Subcutaneous abdominal adipose tissue (tissue), 5 donors: ENCODE results near the gene PITX1.

ENCODE experiments used
- H3K27ac ChIP-seq: one replicate; pipeline ENCODE4 v1.7.0; 2013; ENCODE audit warnings: low read depth, mild to moderate bottlenecking, inconsistent platforms, low read length, moderate library complexity
- H3K27me3 ChIP-seq, 5 donors: one replicate each; pipeline ENCODE4 v1.7.0; 2013; ENCODE audit warnings: low read length in 5 of 5, inconsistent platforms in 1 of 5; ENCODE audit not compliant: control insufficient read depth in 5 of 5, insufficient read depth in 4 of 5
- H3K36me3 ChIP-seq, 5 donors: one replicate each; pipeline ENCODE4 v1.7.0; 2013; ENCODE audit warnings: low read length in 5 of 5; ENCODE audit not compliant: control insufficient read depth in 5 of 5, insufficient read depth in 5 of 5
- H3K4me1 ChIP-seq, 5 donors: one replicate each; pipeline ENCODE4 v1.7.0; 2013; ENCODE audit warnings: low read length in 5 of 5, mild to moderate bottlenecking in 3 of 5, moderate library complexity in 1 of 5; ENCODE audit not compliant: control insufficient read depth in 5 of 5, insufficient read depth in 5 of 5
- H3K4me3 ChIP-seq, 5 donors: one replicate each; pipeline ENCODE4 v1.7.0; 2013; ENCODE audit warnings: low read length in 5 of 5, low read depth in 1 of 5
- H3K9ac ChIP-seq, 5 donors: one replicate each; pipeline ENCODE4 v1.7.0; 2013; ENCODE audit warnings: low read length in 5 of 5, mild to moderate bottlenecking in 4 of 5, moderate library complexity in 3 of 5
- H3K9me3 ChIP-seq, 5 donors: one replicate each; pipeline ENCODE4 v1.7.0; 2013; ENCODE audit warnings: low read length in 5 of 5; ENCODE audit not compliant: control insufficient read depth in 5 of 5
- donor health status: healthy.
- donor health status: healthy.
- donor health status: healthy.
- donor health status: healthy.
- donor health status: healthy.

PITX1 gene

DNA sequence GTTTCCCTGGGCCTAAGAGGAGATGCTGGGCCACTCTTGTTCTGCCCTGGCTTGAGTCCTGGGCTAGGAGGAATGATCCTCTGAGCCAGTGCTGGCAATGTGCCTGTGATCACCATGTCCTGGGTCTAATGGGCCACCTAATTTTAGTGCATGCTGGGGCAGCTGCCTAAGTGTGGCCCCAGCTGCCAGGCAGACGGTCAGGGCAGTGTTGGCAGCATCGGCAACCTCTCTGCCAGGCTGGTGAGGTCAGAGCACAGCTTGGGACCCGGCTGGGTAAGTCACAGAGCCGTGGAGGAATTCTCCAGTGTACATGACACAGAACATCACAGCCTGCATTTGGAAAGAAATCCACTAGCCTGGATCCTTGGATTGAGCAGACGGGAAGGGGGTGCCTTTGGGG, 21.4 kb upstream of the PITX1 start:
- no peaks in the 10 kb centered on the region for H3K9me3 ChIP-seq
- H3K36me3 ChIP-seq = no peaks in the 10 kb centered on the region
- H3K4me1 ChIP-seq = no peaks in the 10 kb centered on the region
- no peak overlapping the region for H3K4me3 ChIP-seq
- peaks cover 10 to 42% (median 33%) of the 10 kb centered on the region in 5 donors for H3K27me3 ChIP-seq
- H3K9ac ChIP-seq = no peak overlapping the region
- H3K27ac ChIP-seq = no peak overlapping the region

DNA sequence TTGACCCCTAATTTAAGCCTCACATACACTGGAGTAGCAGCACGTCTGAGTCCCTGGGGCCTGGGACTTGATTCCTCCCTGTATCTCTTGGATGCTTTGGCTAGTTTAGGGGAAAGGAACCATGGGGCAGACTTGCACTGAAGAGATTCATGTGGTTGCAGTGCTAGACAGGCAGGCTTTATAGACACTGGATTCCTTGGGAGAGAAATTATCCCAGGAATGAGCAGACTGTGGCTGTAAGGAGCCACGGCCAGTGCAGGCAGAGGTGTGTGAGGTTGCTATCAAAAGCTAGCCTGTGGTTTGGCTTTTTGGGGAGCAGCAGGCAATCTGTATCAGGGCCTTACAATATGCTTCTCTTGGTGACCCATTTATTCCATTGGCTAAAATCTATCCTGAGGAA, 20.5 kb upstream of the PITX1 start:
- Histone ChIP-seq H3K36me3 (no peaks in the 10 kb centered on the region), H3K27ac (no peak overlapping the region), H3K4me3 (no peak overlapping the region), H3K4me1 (no peaks in the 10 kb centered on the region), H3K9me3 (no peaks in the 10 kb centered on the region), H3K9ac (no peak overlapping the region), H3K27me3 (peaks cover 16 to 46% (median 38%) of the 10 kb centered on the region in 5 donors)

DNA sequence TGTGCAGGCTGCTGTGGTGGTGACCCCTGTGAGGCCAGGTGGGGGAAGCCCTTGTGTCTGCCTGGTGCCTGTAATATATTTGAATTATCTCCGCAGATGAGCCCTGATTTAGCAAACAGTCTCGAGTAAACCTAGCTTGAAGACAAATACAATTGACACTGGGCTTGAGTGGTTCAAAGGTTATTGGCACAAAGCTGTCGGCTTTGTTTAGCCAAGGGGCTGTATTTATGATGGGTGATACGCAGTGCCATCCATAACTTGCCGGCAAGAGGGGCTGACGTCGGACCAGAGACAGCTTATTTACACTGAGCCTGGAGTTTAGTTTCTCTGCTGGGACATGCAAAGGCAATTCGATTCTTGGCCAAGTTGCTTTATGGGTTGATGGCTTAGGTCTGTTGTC, 20.0 kb upstream of the PITX1 start:
- no peak overlapping the region for H3K4me3 ChIP-seq
- no peaks in the 10 kb centered on the region for H3K36me3 ChIP-seq
- no peak overlapping the region for H3K9ac ChIP-seq
- H3K27ac ChIP-seq = no peak overlapping the region
- no peaks in the 10 kb centered on the region for H3K9me3 ChIP-seq
- H3K27me3 ChIP-seq = peaks cover 17 to 46% (median 38%) of the 10 kb centered on the region in 5 donors
- no peaks in the 10 kb centered on the region for H3K4me1 ChIP-seq

DNA sequence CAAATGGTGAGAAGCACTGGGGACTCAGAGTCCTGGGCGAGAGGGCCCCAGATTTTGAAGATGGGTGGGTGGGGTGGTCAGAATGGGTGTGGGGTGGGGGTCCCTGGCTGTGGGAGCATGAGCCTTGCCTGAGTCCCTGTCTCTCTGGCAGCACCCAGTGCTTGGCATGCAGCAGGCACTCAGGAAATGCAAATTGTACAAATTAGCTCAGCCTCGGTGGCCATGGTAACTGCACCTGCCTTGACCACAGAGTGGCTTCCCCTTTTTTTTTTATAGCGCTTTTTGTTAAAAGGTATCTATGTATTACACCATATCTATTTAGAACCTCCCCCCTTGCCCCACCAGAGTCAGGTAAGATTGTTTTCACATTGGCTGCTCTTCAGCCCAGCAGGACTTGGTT, 19.2 kb upstream of the PITX1 start:
- Histone ChIP-seq H3K4me3 (no peak overlapping the region), H3K27me3 (peaks cover 17 to 48% (median 39%) of the 10 kb centered on the region in 5 donors), H3K9ac (no peak overlapping the region), H3K9me3 (no peaks in the 10 kb centered on the region), H3K27ac (no peak overlapping the region), H3K4me1 (no peaks in the 10 kb centered on the region), H3K36me3 (no peaks in the 10 kb centered on the region)

DNA sequence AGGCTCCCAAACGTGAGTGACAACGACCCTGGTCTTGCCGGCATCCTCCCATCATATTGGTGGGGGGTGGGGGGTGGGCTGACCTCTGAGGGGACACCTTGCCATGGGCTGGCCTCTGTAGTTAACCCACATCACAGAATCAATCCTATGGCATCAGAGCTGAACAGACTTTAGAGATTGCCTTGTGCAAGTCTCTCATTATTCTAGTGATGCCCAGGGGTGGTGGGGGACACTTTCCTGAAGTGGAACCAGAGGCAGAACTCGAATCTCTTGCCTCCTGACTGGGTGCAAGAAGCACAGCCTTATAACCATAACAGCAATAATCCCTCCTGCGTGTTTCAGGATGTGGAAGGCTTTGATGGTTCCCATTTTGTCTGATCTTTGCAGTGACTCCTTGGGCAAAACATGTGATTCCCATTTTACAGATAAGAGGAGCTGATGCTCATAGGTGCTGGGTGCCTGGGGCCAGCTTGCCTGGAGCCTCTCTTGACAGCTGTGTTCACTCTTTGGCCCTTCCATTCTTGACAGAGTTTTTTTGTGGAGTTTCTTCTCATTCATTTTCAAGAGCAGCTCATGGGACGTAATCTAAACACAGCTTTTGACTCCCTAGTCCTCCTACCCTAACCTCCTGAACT, 18.6 kb upstream of the PITX1 start:
- Histone ChIP-seq H3K9me3 (no peaks in the 10 kb centered on the region), H3K27me3 (peaks cover 20 to 52% (median 45%) of the 10 kb centered on the region in 5 donors), H3K9ac (no peak overlapping the region), H3K4me1 (no peaks in the 10 kb centered on the region), H3K4me3 (no peak overlapping the region), H3K27ac (no peak overlapping the region), H3K36me3 (no peaks in the 10 kb centered on the region)

DNA sequence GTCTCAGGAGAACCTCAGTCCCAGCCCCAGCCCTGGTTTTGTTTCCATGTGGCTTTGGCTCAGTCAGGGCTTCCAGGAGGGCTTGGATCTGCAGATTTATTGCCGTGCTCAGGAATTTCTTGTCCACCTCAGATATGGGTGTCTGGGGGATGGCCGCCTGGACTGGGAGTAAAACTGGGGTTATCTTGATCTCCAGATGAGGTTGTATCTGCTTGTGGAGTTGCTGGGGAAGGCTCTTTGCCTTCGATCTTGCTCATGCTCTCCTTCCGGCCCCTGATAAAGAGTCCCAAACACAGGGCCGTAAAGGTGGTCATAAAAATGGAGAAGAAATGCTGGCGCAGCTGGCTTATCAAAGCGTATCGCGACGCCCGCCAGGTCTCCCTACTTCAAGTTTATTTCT, 17.8 kb upstream of the PITX1 start:
- no peaks in the 10 kb centered on the region for H3K9me3 ChIP-seq
- H3K4me3 ChIP-seq = no peak overlapping the region
- peaks cover 20 to 55% (median 52%) of the 10 kb centered on the region in 5 donors for H3K27me3 ChIP-seq
- H3K4me1 ChIP-seq = peaks cover 0 to 3% (median 0%) of the 10 kb centered on the region in 5 donors
- H3K9ac ChIP-seq = no peak overlapping the region
- H3K27ac ChIP-seq = no peak overlapping the region
- H3K36me3 ChIP-seq = no peaks in the 10 kb centered on the region

DNA sequence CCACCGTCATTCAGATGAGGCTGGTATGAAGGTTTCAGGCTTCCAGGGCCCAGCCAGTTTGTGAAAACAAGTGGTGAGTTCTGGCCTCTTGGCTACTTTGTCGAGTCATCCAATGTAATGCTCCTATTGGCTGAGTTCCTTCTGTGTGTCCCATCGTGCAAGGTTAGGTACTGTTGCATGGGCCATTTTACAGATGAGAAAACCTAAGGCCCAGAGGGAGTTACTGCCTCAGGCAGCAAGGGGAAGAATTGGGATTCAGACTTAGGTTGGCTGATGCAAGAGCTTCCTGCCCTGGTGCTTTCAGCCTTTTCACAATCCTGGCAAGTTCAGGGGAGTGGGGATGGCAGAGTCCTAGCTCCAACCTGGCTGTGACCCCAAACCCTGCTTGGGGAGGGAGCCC, 17.4 kb upstream of the PITX1 start:
- H3K4me1 ChIP-seq = peaks cover 0 to 3% (median 0%) of the 10 kb centered on the region in 5 donors
- H3K9ac ChIP-seq = no peak overlapping the region
- no peaks in the 10 kb centered on the region for H3K9me3 ChIP-seq
- no peaks in the 10 kb centered on the region for H3K36me3 ChIP-seq
- no peak overlapping the region for H3K4me3 ChIP-seq
- H3K27me3 ChIP-seq = peaks cover 20 to 57% (median 53%) of the 10 kb centered on the region in 5 donors
- no peak overlapping the region for H3K27ac ChIP-seq

DNA sequence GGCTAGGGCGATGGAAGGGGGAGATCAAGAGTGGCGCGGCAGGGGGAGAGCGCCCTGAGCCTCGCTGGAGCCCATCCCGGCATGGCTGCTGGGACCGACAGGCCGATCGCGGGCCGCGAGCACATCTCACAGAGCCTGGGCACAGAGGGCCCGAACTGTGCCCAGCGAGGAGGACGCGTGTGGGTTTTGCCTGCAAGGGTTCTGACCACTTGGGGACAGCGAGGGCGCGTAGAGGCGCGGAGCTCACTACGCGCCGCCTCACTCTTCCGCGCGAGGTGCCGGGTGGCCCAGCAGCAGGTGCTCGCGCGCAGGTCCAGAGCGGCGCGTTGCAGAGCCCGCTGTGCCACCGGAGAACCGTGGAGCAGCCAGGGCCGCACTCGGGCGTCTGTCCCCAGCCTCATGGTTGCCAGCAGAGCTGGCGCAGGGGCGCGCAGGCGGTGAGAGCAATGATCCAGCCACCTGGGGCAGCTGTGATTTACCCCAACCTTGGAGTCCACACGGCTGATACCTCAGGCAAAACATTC, 16.3 kb upstream of the PITX1 start:
- H3K27me3 ChIP-seq = peaks cover 20 to 67% (median 57%) of the 10 kb centered on the region in 5 donors
- no peaks in the 10 kb centered on the region for H3K9me3 ChIP-seq

DNA sequence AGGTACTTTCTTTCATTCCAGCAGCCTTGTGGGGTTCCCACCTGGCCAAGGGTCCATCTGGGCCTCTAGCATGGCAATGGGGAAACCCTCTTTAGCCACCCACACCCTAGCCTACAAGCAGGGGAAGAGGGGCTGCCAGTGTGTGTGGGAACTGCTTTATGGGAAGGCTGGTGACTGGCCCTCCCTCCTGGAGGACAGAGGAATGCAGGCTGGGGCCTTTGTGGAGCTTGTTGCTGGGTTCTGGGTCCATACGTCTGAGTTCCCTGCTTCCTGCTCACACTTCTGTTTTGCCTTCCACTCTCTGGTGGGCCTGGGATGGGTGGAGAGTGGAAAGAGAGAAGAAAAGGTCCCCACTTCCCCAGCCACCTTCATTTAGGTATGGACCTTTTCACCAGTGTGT, 14.9 kb upstream of the PITX1 start:
- peaks cover 0 to 3% (median 0%) of the 10 kb centered on the region in 5 donors for H3K4me1 ChIP-seq
- H3K9ac ChIP-seq = no peak overlapping the region
- H3K27me3 ChIP-seq = peaks cover 20 to 75% (median 70%) of the 10 kb centered on the region in 5 donors

More for the DNA sequence above, 16.3 kb upstream of the PITX1 start:
- no peak overlapping the region for H3K27ac ChIP-seq
- H3K4me3 ChIP-seq = no peak overlapping the region
- no peak overlapping the region for H3K9ac ChIP-seq
- H3K4me1 ChIP-seq = peaks cover 0 to 3% (median 0%) of the 10 kb centered on the region in 5 donors
- H3K36me3 ChIP-seq = no peaks in the 10 kb centered on the region

DNA sequence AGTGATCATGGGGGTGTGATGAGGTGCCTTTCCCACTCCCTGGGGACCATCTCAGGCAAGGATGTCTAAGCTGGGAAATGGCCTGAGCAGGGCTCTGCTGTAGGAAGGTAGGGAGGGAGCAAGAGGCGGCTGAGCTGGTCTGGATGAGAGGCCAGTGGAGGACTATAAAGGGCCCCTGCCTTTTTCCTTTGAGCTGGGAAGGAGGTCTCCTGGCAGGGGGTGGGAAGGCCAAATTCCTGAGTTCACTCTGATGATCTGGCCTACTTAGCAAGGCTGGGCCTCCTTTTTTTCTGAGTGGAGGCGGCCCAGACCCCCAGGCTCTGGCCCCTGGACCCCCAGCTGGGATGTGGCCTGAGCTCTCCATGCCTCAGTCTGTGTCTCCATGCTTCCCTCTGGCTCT, 14.3 kb upstream of the PITX1 start:
- no peaks in the 10 kb centered on the region for H3K9me3 ChIP-seq
- H3K27me3 ChIP-seq = peaks cover 20 to 75% (median 72%) of the 10 kb centered on the region in 5 donors
- no peak overlapping the region for H3K9ac ChIP-seq
- peaks cover 0 to 3% (median 0%) of the 10 kb centered on the region in 5 donors for H3K4me1 ChIP-seq
- H3K36me3 ChIP-seq = no peaks in the 10 kb centered on the region
- no peak overlapping the region for H3K27ac ChIP-seq
- no peak overlapping the region for H3K4me3 ChIP-seq

More for the DNA sequence above, 14.9 kb upstream of the PITX1 start:
- Histone ChIP-seq H3K27ac (no peak overlapping the region), H3K36me3 (no peaks in the 10 kb centered on the region), H3K9me3 (no peaks in the 10 kb centered on the region), H3K4me3 (no peak overlapping the region)
